ENCODE results near the gene BMP8B. TPM values are rescaled to one million over a fixed set of nuclear protein-coding genes. Genes with fewer than 3 reads are reported as not detected.

BMP8B gene
- total and polyA plus RNA-seq, 8 donors = 1.4 to 6.4 (median 3.5) TPM

GRCh38 chr1:39752703-39753102 lies 36.0 kb downstream of the BMP8B start:
- Histone ChIP-seq H3K27me3 (no peaks in the 10 kb centered on the region), H3K4me3 (no peak overlapping the region), H3K36me3 (peaks cover 8 to 75% (median 51%) of the 10 kb centered on the region in 3 donors), H3K9me3 (no peaks in the 10 kb centered on the region), H3K4me1 (no peaks in the 10 kb centered on the region), H3K27ac (no peak overlapping the region)
- intact Hi-C loops (cut with DNase I) = no loop called here
- no peak for TF ChIP-seq CTCF (IDR thresholded peaks at IDR 0.05)
- FAIRE-seq (no peak), DNase-seq (no peak), ATAC-seq (no peak)
- 86 to 89% methylated on average over 6 of the region's 6 CpGs for WGBS, 2 donors

- Histone ChIP-seq H3K27me3 (no peaks in the 10 kb centered on the region), H3K36me3 (peaks cover 8 to 82% (median 51%) of the 10 kb centered on the region in 3 donors), H3K4me3 (no peak overlapping the region), H3K4me1 (no peaks in the 10 kb centered on the region), H3K27ac (no peak overlapping the region), H3K9me3 (no peaks in the 10 kb centered on the region)
- DNase-seq (no peak), FAIRE-seq (no peak), ATAC-seq (no peak)
- WGBS, 2 donors = 95 to 96% methylated on average over 7 of the region's 7 CpGs
- intact Hi-C loops (cut with DNase I) = no loop called here
- no peak for TF ChIP-seq CTCF (IDR thresholded peaks at IDR 0.05)
Observed at GRCh38 chr1:39751595-39751994, 37.1 kb downstream of the BMP8B start.

- 91% methylated on average over 16 of the region's 16 CpGs for WGBS, 2 donors
- DNase-seq (no peak), ATAC-seq (no peak), FAIRE-seq (no peak)
- intact Hi-C loops (cut with DNase I) = no loop called here
- TF ChIP-seq CTCF (IDR thresholded peaks at IDR 0.05) = no peak
- peaks cover 0 to 81% (median 34%) of the 10 kb centered on the region in 3 donors for H3K36me3 ChIP-seq
- H3K27ac ChIP-seq = no peak overlapping the region
- H3K27me3 ChIP-seq = no peaks in the 10 kb centered on the region
- H3K4me3 ChIP-seq = no peak overlapping the region
- peaks cover 5 to 8% (median 7%) of the 10 kb centered on the region in 3 donors for H3K4me1 ChIP-seq
- no peaks in the 10 kb centered on the region for H3K9me3 ChIP-seq
Observed at GRCh38 chr1:39745016-39745670, 43.5 kb downstream of the BMP8B start.

GRCh38 chr1:39738622-39739366 lies 49.9 kb downstream of the BMP8B start, which contains the start of gene PPIE:
Gene PPIE, plus strand, starts transcription at chr1:39738882. Its CDS starts 19 bp downstream, at chr1:39738901.
- Histone ChIP-seq H3K36me3 (peaks cover 0 to 24% (median 0%) of the 10 kb centered on the region in 3 donors), H3K27ac (peak within 1 kb of the TSS; percentile 38 to 58 (median 48)), H3K4me3 (peak within 1 kb of the TSS; percentile 46 to 91 (median 84)), H3K4me1 (peaks cover 16 to 23% (median 20%) of the 10 kb centered on the region in 3 donors), H3K27me3 (no peaks in the 10 kb centered on the region), H3K9me3 (no peaks in the 10 kb centered on the region)
- intact Hi-C loops (cut with DNase I) = no loop called here
- no peak for FAIRE-seq
- ATAC-seq = peak; percentile 95 to 99 (median 98)
- 1% methylated on average over 48 to 52 of the region's 52 CpGs for WGBS, 2 donors
- peak; percentile 90 to 97 (median 96) for DNase-seq
- TF ChIP-seq CTCF (IDR thresholded peaks at IDR 0.05) = no peak

Data from pancreas (tissue), 10 donors.